HG02678 (cell line): ENCODE data around the gene HOMEZ.
"Not testable (repeated sequence)": the region's sequence is repeated elsewhere in the genome, so short reads cannot be mapped to it uniquely, and the experiment has no call there.

Experiments used
- ATAC-seq: cut with Tn5 transposase; IDR thresholded peaks from one replicate; pipeline ENCODE4 v1.9.1; 2021; ENCODE audit warnings: mild to moderate bottlenecking, moderate library complexity; ENCODE audit not compliant: unreplicated experiment

HOMEZ gene

DNA sequence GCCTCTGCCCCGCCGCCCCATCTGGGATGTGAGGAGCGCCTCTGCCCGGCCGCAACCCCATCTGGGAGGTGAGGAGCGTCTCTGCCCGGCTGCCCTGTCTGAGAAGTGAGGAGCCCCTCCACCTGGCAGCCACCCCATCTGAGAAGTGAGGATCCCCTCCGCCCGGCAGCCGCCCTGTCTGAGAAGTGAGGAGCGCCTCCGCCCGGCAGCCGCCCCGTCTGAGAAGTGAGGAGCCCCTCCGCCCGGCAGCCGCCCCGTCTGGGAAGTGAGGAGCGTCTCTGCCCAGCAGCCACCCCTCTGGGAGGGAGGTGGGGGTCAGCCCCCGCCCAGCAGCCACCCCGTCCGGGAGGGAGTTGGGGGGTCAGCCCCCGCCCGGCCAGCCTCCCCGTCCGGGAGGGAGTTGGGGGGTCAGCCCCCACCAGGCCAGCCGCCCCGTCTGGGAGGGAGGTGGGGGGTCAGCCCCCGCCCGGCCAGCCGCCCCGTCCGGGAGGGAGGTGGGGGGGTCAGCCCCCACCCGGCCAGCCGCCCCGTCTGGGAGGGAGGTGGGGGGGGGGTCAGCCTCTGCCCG is 53.6 kb downstream of the HOMEZ start:
- not testable (repeated sequence) for ATAC-seq

GRCh38 chr14:23228812-23229211 is 57.1 kb downstream of the HOMEZ start:
- no peak for ATAC-seq

GRCh38 chr14:23227566-23227965 is 58.4 kb downstream of the HOMEZ start:
- ATAC-seq, result no peak

DNA sequence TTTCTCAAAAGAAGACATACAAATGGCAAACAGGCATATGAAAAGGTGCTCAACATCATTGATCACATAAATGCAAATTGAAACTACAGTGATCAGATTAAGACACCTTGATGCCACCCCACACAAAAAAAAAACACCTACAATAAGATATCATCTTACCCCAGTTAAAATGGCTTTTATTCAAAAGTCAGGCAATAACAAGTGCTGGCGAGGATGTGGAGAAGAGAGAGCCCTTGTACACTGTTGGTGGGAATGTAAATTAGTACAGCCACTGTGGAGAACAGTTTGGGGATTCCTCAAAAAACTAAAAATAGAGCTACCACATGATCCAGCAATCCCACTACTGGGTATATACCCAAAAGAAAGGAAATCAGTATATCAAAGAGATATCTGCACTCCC is 61.0 kb downstream of the HOMEZ start:
- ATAC-seq, result not testable (repeated sequence)
